ENCODE results near the gene CPAMD8. TPM values are rescaled to one million over a fixed set of nuclear protein-coding genes. Genes with fewer than 3 reads are reported as not detected.

CPAMD8 gene
- total and polyA plus RNA-seq, 4 donors = 1.9 to 11.9 (median 4.0) TPM

- H3K4me3 ChIP-seq (ENCODE audit: low read length in 2 of 2) = no peak overlapping the region
- H3K27ac ChIP-seq (ENCODE audit: low read depth in 1 of 2, low read length in 2 of 2) = no peak overlapping the region
- intact Hi-C loops (cut with DNase I) = loop anchor here (5.0 kb wide), 3 partner anchors 98 to 213 kb away; partner anchors contain the start of gene ANKLE1 (in 1 of the 2)
- ATAC-seq (ENCODE audit: low FRiP score) (no peak), DNase-seq (no peak)
- no peaks in the 10 kb centered on the region for H3K27me3 ChIP-seq (ENCODE audit: control insufficient read depth in 1 of 2, insufficient read depth in 2 of 2, low read length in 1 of 2)
- H3K9me3 ChIP-seq (ENCODE audit: control insufficient read depth, low read length) = no peaks in the 10 kb centered on the region
- H3K36me3 ChIP-seq (ENCODE audit: control insufficient read depth in 1 of 2, insufficient read depth in 2 of 2, low read length in 1 of 2) = no peaks in the 10 kb centered on the region
- WGBS, 2 donors = 86% methylated on average over 9 of the region's 9 CpGs
- no peaks in the 10 kb centered on the region for H3K4me1 ChIP-seq (ENCODE audit: control insufficient read depth in 1 of 2, insufficient read depth in 2 of 2, low read length in 2 of 2)
Measured at GRCh38 chr19:17069193-17069592, 42.6 kb upstream of the CPAMD8 start.

GRCh38 chr19:17063428-17063827, 36.8 kb upstream of the CPAMD8 start:
- Histone ChIP-seq H3K4me1 (ENCODE audit: control insufficient read depth in 1 of 2, insufficient read depth in 2 of 2, low read length in 2 of 2) (no peaks in the 10 kb centered on the region), H3K27me3 (ENCODE audit: control insufficient read depth in 1 of 2, insufficient read depth in 2 of 2, low read length in 1 of 2) (no peaks in the 10 kb centered on the region), H3K27ac (ENCODE audit: low read depth in 1 of 2, low read length in 2 of 2) (no peak overlapping the region), H3K9me3 (ENCODE audit: control insufficient read depth, low read length) (peaks cover 3% of the 10 kb centered on the region), H3K36me3 (ENCODE audit: control insufficient read depth in 1 of 2, insufficient read depth in 2 of 2, low read length in 1 of 2) (peaks cover 0 to 3% of the 10 kb centered on the region in 2 donors), H3K4me3 (ENCODE audit: low read length in 2 of 2) (no peak overlapping the region)
- 72 to 93% methylated on average over 2 of the region's 2 CpGs for WGBS, 2 donors
- DNase-seq = no peak
- no peak for ATAC-seq (ENCODE audit: low FRiP score)
- intact Hi-C loops (cut with DNase I) = no loop called here

- Histone ChIP-seq H3K4me3 (ENCODE audit: low read length in 2 of 2) (no peak overlapping the region), H3K4me1 (ENCODE audit: control insufficient read depth in 1 of 2, insufficient read depth in 2 of 2, low read length in 2 of 2) (no peaks in the 10 kb centered on the region), H3K27ac (ENCODE audit: low read depth in 1 of 2, low read length in 2 of 2) (no peak overlapping the region), H3K9me3 (ENCODE audit: control insufficient read depth, low read length) (peaks cover 7% of the 10 kb centered on the region), H3K27me3 (ENCODE audit: control insufficient read depth in 1 of 2, insufficient read depth in 2 of 2, low read length in 1 of 2) (no peaks in the 10 kb centered on the region), H3K36me3 (ENCODE audit: control insufficient read depth in 1 of 2, insufficient read depth in 2 of 2, low read length in 1 of 2) (peaks cover 0 to 8% of the 10 kb centered on the region in 2 donors)
- no peak for DNase-seq
- intact Hi-C loops (cut with DNase I) = no loop called here
- WGBS, 2 donors = 90 to 96% methylated on average over 7 of the region's 7 CpGs
- no peak for ATAC-seq (ENCODE audit: low FRiP score)
Measured at GRCh38 chr19:17061691-17062090, 35.1 kb upstream of the CPAMD8 start.

GRCh38 chr19:17061205-17061604, 34.6 kb upstream of the CPAMD8 start:
- intact Hi-C loops (cut with DNase I) = no loop called here
- DNase-seq (no peak), ATAC-seq (ENCODE audit: low FRiP score) (no peak)
- no peak overlapping the region for H3K4me3 ChIP-seq (ENCODE audit: low read length in 2 of 2)
- peaks cover 0 to 8% of the 10 kb centered on the region in 2 donors for H3K36me3 ChIP-seq (ENCODE audit: control insufficient read depth in 1 of 2, insufficient read depth in 2 of 2, low read length in 1 of 2)
- H3K9me3 ChIP-seq (ENCODE audit: control insufficient read depth, low read length) = peaks cover 7% of the 10 kb centered on the region
- no peaks in the 10 kb centered on the region for H3K27me3 ChIP-seq (ENCODE audit: control insufficient read depth in 1 of 2, insufficient read depth in 2 of 2, low read length in 1 of 2)
- H3K4me1 ChIP-seq (ENCODE audit: control insufficient read depth in 1 of 2, insufficient read depth in 2 of 2, low read length in 2 of 2) = no peaks in the 10 kb centered on the region
- no peak overlapping the region for H3K27ac ChIP-seq (ENCODE audit: low read depth in 1 of 2, low read length in 2 of 2)
- WGBS, 2 donors = 95 to 96% methylated on average over 3 of the region's 3 CpGs

GRCh38 chr19:17060802-17061201, 34.2 kb upstream of the CPAMD8 start:
- Histone ChIP-seq H3K9me3 (ENCODE audit: control insufficient read depth, low read length) (peaks cover 7% of the 10 kb centered on the region), H3K4me3 (ENCODE audit: low read length in 2 of 2) (no peak overlapping the region), H3K27me3 (ENCODE audit: control insufficient read depth in 1 of 2, insufficient read depth in 2 of 2, low read length in 1 of 2) (no peaks in the 10 kb centered on the region), H3K36me3 (ENCODE audit: control insufficient read depth in 1 of 2, insufficient read depth in 2 of 2, low read length in 1 of 2) (peaks cover 0 to 8% of the 10 kb centered on the region in 2 donors), H3K4me1 (ENCODE audit: control insufficient read depth in 1 of 2, insufficient read depth in 2 of 2, low read length in 2 of 2) (no peaks in the 10 kb centered on the region), H3K27ac (ENCODE audit: low read depth in 1 of 2, low read length in 2 of 2) (no peak overlapping the region)
- ATAC-seq (ENCODE audit: low FRiP score) (no peak), DNase-seq (no peak)
- intact Hi-C loops (cut with DNase I) = no loop called here
- 90 to 92% methylated on average over 3 of the region's 3 CpGs for WGBS, 2 donors

- H3K4me3 ChIP-seq (ENCODE audit: low read length in 2 of 2) = no peak overlapping the region
- intact Hi-C loops (cut with DNase I) = no loop called here
- H3K36me3 ChIP-seq (ENCODE audit: control insufficient read depth in 1 of 2, insufficient read depth in 2 of 2, low read length in 1 of 2) = peaks cover 0 to 8% of the 10 kb centered on the region in 2 donors
- 98% methylated on average over 8 of the region's 8 CpGs for WGBS, 2 donors
- no peak for ATAC-seq (ENCODE audit: low FRiP score)
- no peaks in the 10 kb centered on the region for H3K27me3 ChIP-seq (ENCODE audit: control insufficient read depth in 1 of 2, insufficient read depth in 2 of 2, low read length in 1 of 2)
- no peaks in the 10 kb centered on the region for H3K4me1 ChIP-seq (ENCODE audit: control insufficient read depth in 1 of 2, insufficient read depth in 2 of 2, low read length in 2 of 2)
- no peak for DNase-seq
- H3K9me3 ChIP-seq (ENCODE audit: control insufficient read depth, low read length) = peaks cover 7% of the 10 kb centered on the region
- H3K27ac ChIP-seq (ENCODE audit: low read depth in 1 of 2, low read length in 2 of 2) = no peak overlapping the region
Measured at GRCh38 chr19:17058236-17058635, 31.6 kb upstream of the CPAMD8 start.

GRCh38 chr19:17055636-17056035, 29.0 kb upstream of the CPAMD8 start:
- H3K4me1 ChIP-seq (ENCODE audit: control insufficient read depth in 1 of 2, insufficient read depth in 2 of 2, low read length in 2 of 2) = no peaks in the 10 kb centered on the region
- intact Hi-C loops (cut with DNase I) = no loop called here
- no peak overlapping the region for H3K4me3 ChIP-seq (ENCODE audit: low read length in 2 of 2)
- ATAC-seq (ENCODE audit: low FRiP score) = no peak
- no peaks in the 10 kb centered on the region for H3K27me3 ChIP-seq (ENCODE audit: control insufficient read depth in 1 of 2, insufficient read depth in 2 of 2, low read length in 1 of 2)
- peaks cover 0 to 8% of the 10 kb centered on the region in 2 donors for H3K36me3 ChIP-seq (ENCODE audit: control insufficient read depth in 1 of 2, insufficient read depth in 2 of 2, low read length in 1 of 2)
- WGBS, 2 donors = 93 to 94% methylated on average over 15 of the region's 15 CpGs
- no peak for DNase-seq
- H3K9me3 ChIP-seq (ENCODE audit: control insufficient read depth, low read length) = peaks cover 7% of the 10 kb centered on the region
- no peak overlapping the region for H3K27ac ChIP-seq (ENCODE audit: low read depth in 1 of 2, low read length in 2 of 2)

- 95 to 99% methylated on average over 5 of the region's 5 CpGs for WGBS, 2 donors
- Histone ChIP-seq H3K4me1 (ENCODE audit: control insufficient read depth in 1 of 2, insufficient read depth in 2 of 2, low read length in 2 of 2) (no peaks in the 10 kb centered on the region), H3K36me3 (ENCODE audit: control insufficient read depth in 1 of 2, insufficient read depth in 2 of 2, low read length in 1 of 2) (peaks cover 0 to 8% of the 10 kb centered on the region in 2 donors), H3K9me3 (ENCODE audit: control insufficient read depth, low read length) (peaks cover 7% of the 10 kb centered on the region), H3K27ac (ENCODE audit: low read depth in 1 of 2, low read length in 2 of 2) (no peak overlapping the region), H3K4me3 (ENCODE audit: low read length in 2 of 2) (no peak overlapping the region), H3K27me3 (ENCODE audit: control insufficient read depth in 1 of 2, insufficient read depth in 2 of 2, low read length in 1 of 2) (no peaks in the 10 kb centered on the region)
- DNase-seq (no peak), ATAC-seq (ENCODE audit: low FRiP score) (no peak)
- intact Hi-C loops (cut with DNase I) = loop anchor here (5.0 kb wide), 1 partner anchor 282 kb away; no protein-coding TSS in a partner anchor
Measured at GRCh38 chr19:17054746-17055145, 28.1 kb upstream of the CPAMD8 start.

- Histone ChIP-seq H3K27ac (ENCODE audit: low read depth in 1 of 2, low read length in 2 of 2) (no peak overlapping the region), H3K36me3 (ENCODE audit: control insufficient read depth in 1 of 2, insufficient read depth in 2 of 2, low read length in 1 of 2) (no peaks in the 10 kb centered on the region), H3K27me3 (ENCODE audit: control insufficient read depth in 1 of 2, insufficient read depth in 2 of 2, low read length in 1 of 2) (no peaks in the 10 kb centered on the region), H3K4me1 (ENCODE audit: control insufficient read depth in 1 of 2, insufficient read depth in 2 of 2, low read length in 2 of 2) (no peaks in the 10 kb centered on the region), H3K9me3 (ENCODE audit: control insufficient read depth, low read length) (no peaks in the 10 kb centered on the region), H3K4me3 (ENCODE audit: low read length in 2 of 2) (no peak overlapping the region)
- intact Hi-C loops (cut with DNase I) = loop anchor here (5.0 kb wide), 1 partner anchor 280 kb away; no protein-coding TSS in a partner anchor
- DNase-seq (no peak), ATAC-seq (ENCODE audit: low FRiP score) (peak; percentile 66)
- WGBS, 2 donors = 51 to 52% methylated on average over 8 of the region's 8 CpGs
Measured at GRCh38 chr19:17052439-17052838, 25.8 kb upstream of the CPAMD8 start.

Measured in aorta (tissue), 5 donors.